Endometrial microvascular endothelial cells (primary cell): ENCODE data around the gene CTCF. TPM values are rescaled to one million over a fixed set of nuclear protein-coding genes. Genes with fewer than 3 reads are reported as not detected.

Source experiments
- total RNA-seq: library from RNA; depleted of rRNA; stranded (reverse); fragments of >200 nt; gene quantifications from one replicate; pipeline ENCODE4 v1.2.3, GENCODE V29; 2015; ENCODE audit errors: inconsistent ontology term

The CTCF gene
- total RNA-seq, 1 donor from 2014 or later: 29.8 TPM

Other genes starting within 250 kb of the CTCF start
- gene KCTD19, start 235.8 kb upstream of the CTCF start, total RNA-seq: under 0.01 TPM
- 0.56 TPM for gene LRRC36, start 235.7 kb upstream of the CTCF start, total RNA-seq
- gene TPPP3, start 169.0 kb upstream of the CTCF start, total RNA-seq: 1.4 TPM
- gene ZDHHC1, start 146.0 kb upstream of the CTCF start, total RNA-seq: 5.0 TPM
- not detected for gene HSD11B2, start 131.4 kb upstream of the CTCF start, total RNA-seq
- 175 TPM for gene ATP6V0D1, start 81.4 kb upstream of the CTCF start, total RNA-seq
- not detected for gene AGRP, start 79.0 kb upstream of the CTCF start, total RNA-seq
- 47.0 TPM for gene RIPOR1, start 33.7 kb upstream of the CTCF start, total RNA-seq
- gene CARMIL2, start 82.6 kb downstream of the CTCF start, total RNA-seq: 0.09 TPM
- gene ACD, start 97.7 kb downstream of the CTCF start, total RNA-seq: 38.8 TPM
- 2.5 TPM for gene PARD6A, start 98.4 kb downstream of the CTCF start, total RNA-seq
- gene ENKD1, start 104.2 kb downstream of the CTCF start, total RNA-seq: 18.1 TPM
- gene C16orf86, start 104.3 kb downstream of the CTCF start, total RNA-seq: 2.7 TPM
- 27.0 TPM for gene GFOD2, start 156.8 kb downstream of the CTCF start, total RNA-seq
- 6.1 TPM for gene RANBP10, start 244.0 kb downstream of the CTCF start, total RNA-seq
- gene TSNAXIP1, start 244.4 kb downstream of the CTCF start, total RNA-seq: not detected